BJ (cell line): Measurements from ENCODE around the gene FAM20B. TPM values are rescaled to one million over a fixed set of nuclear protein-coding genes. Genes with fewer than 3 reads are reported as not detected.

Experiments used
- CTCF ChIA-PET: fragments of 350-600 bp; formaldehyde crosslinking; extraction: SDS; loops from one replicate; lab custom pipeline; 2021; ENCODE audit warnings: antibody characterized with exemption, inconsistent platforms; lab: Yijun Ruan, JAX
- POLR2A ChIA-PET: fragments of 300-600 bp; sonication (Branson Sonifier 250); formaldehyde crosslinking; extraction: SDS; loops from one replicate; lab custom pipeline; 2021; ENCODE audit warnings: antibody characterized with exemption; lab: Charles Lee
- DNase-seq: peaks from one replicate; pipeline ENCODE4 v3.0.0-alpha.2; 2011; ENCODE audit warnings: low read depth
- H3K27me3 ChIP-seq: 2 replicates; pipeline ENCODE4 v1.6.0; 2011; ENCODE audit warnings: low read length; ENCODE audit not compliant: control insufficient read depth, insufficient read depth
- H3K36me3 ChIP-seq: 2 replicates; pipeline ENCODE4 v1.5.1; 2011; ENCODE audit warnings: low read length; ENCODE audit not compliant: control insufficient read depth, insufficient read depth
- H3K4me3 ChIP-seq: 2 replicates; pipeline ENCODE4 v1.5.1; 2011; ENCODE audit warnings: low read depth, mild to moderate bottlenecking, control low read depth, low read length
- polyA plus RNA-seq: library from polyadenylated mRNA; depleted of rRNA; stranded (reverse); fragments of >200 nt; gene quantifications from 2 replicates; pipeline ENCODE4 v1.2.3, GENCODE V29; 2011
- TF ChIP-seq, protein P1 (sequence below): IDR thresholded peaks from 2 replicates; pipeline ENCODE4 v1.5.1; 2011; ENCODE audit warnings: low read depth, mild to moderate bottlenecking, control low read depth, inconsistent platforms, low read length, moderate library complexity; ENCODE audit not compliant: insufficient read depth

FAM20B gene
- polyA plus RNA-seq, 1 experiment: 36.2 TPM

DNA sequence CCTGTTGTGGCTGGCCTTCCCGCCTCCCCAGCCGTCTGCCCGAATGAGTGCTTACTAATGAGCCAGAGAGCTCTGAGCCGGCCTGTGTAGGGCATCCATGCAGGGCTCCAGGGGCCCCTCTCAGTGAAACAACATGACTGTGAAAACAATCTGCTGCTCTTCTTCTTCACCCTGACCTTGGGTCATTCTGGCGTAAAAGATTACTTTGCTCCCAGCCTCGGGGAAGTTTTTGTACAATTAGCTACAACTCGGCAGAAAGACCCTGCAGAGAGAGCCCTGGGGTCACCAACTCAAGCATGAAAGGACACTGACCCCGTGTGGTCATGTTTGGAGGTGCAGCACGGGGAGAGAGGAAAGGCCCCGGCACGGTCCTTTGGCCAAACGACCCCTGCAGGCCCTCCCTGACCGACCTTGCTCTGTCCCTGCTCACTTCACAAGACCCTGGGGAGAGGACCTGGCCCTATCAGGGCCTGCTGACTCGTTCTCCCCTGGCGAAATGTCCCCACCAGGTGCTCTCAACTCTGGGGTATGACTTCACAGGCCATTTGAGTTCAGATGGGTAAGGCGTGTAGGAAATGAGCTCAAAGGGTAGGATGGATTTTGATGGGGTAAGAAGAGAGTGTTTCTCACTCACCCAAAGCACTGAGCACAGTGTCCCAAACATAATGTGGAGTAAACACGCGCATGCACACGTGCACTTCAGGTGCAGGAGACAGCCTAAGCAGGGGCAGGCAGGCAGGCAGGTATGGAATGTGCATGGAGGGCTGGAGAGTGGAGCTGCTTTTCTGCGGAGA, 22.9 kb upstream of the FAM20B start:
- CTCF ChIA-PET: interaction anchor here (0.6 to 17.5 kb wide), 52 partner anchors 8 to 707 kb away, joined by 3 to 375 read pairs (median 4); partner anchors contain the start of gene RALGPS2
- Histone ChIP-seq H3K4me3 (no peak overlapping the region), H3K27me3 (no peaks in the 10 kb centered on the region), H3K36me3 (no peaks in the 10 kb centered on the region)
- no peak for DNase-seq
- TF ChIP-seq, protein P1, sequence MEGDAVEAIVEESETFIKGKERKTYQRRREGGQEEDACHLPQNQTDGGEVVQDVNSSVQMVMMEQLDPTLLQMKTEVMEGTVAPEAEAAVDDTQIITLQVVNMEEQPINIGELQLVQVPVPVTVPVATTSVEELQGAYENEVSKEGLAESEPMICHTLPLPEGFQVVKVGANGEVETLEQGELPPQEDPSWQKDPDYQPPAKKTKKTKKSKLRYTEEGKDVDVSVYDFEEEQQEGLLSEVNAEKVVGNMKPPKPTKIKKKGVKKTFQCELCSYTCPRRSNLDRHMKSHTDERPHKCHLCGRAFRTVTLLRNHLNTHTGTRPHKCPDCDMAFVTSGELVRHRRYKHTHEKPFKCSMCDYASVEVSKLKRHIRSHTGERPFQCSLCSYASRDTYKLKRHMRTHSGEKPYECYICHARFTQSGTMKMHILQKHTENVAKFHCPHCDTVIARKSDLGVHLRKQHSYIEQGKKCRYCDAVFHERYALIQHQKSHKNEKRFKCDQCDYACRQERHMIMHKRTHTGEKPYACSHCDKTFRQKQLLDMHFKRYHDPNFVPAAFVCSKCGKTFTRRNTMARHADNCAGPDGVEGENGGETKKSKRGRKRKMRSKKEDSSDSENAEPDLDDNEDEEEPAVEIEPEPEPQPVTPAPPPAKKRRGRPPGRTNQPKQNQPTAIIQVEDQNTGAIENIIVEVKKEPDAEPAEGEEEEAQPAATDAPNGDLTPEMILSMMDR: peak; percentile 92
- POLR2A ChIA-PET: no interaction called here

DNA sequence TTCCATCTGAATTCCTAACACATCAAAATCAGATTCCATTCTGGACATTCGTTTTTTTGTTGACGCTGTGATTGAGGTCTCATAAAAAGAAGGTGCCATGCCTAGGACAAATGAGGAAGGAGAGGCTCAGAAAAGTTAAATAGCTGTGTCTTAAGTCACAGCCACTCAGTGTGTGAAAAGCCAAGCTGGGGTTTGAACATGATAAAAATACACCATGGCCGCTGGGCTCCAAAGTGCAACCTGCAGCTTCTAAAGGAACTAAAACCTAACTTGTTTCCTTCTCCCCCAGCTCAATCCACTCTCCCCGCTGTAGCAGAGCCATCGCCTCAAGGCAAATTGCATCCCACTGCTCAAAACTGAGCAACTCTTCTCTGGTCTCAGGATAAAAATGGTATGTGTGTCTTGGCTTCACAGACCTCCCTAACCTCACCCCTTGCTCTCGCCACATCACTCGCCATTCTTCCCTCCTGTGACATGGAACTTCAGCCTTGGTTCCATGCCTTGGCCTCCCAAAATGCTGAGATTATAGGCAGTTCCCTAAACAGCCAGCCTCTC, 22.1 kb upstream of the FAM20B start:
- Histone ChIP-seq H3K4me3 (no peak overlapping the region), H3K36me3 (no peaks in the 10 kb centered on the region), H3K27me3 (no peaks in the 10 kb centered on the region)
- ChIA-PET POLR2A (no interaction called here), CTCF (interaction anchor here (0.6 to 17.5 kb wide), 41 partner anchors 8 to 706 kb away, joined by 3 to 375 read pairs (median 5); partner anchors contain the start of gene RALGPS2)
- TF ChIP-seq, protein P1: no peak
- DNase-seq: no peak

DNA sequence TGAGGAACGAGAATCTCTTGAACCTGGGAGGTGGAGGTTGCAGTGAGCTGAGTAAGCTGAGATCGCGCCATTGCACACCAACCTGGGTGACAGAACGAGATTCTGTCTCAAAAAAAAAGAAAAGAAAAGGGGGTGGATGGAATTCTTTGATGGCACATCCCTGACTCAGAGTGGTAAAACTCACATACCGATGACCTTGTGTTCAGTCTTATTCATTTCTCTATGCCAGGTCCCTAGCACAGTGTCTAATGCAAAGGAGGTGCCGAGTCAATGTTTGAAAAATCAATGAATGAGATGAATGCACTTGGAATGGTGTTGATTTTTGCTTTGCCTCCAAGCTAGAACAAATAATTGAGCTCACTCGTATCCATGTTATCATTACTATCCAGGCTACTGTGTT, 18.5 kb upstream of the FAM20B start:
- no peak overlapping the region for H3K4me3 ChIP-seq
- ChIA-PET CTCF (interaction anchor here (0.9 to 17.5 kb wide), 4 partner anchors 234 to 707 kb away, joined by 3 to 375 read pairs (median 3); no protein-coding TSS in a partner anchor), POLR2A (no interaction called here)
- H3K36me3 ChIP-seq: no peaks in the 10 kb centered on the region
- DNase-seq: no peak
- H3K27me3 ChIP-seq: no peaks in the 10 kb centered on the region
- TF ChIP-seq, protein P1: no peak

DNA sequence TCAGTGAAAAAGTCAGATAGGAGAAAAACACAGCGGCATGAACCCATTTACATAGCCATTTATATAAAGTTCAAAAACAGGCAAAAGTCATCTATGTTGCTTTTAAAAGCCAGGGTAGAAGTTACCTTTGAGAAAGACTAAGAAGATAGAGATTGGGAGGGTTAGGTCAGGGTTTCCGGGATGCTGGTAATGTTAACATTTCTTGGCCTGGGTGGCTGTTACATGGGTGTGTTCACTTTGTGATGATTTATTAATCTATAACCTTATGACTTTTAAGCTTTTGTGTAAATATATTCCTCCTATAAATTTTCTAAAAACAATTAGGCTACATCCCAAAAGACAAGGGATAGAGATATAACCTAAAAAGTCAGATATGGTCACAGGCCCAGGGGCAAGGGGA, 15.0 kb upstream of the FAM20B start:
- no peak overlapping the region for H3K4me3 ChIP-seq
- TF ChIP-seq, protein P1: no peak
- H3K27me3 ChIP-seq: no peaks in the 10 kb centered on the region
- no peaks in the 10 kb centered on the region for H3K36me3 ChIP-seq
- no peak for DNase-seq
- POLR2A ChIA-PET: no interaction called here
- CTCF ChIA-PET: interaction anchor here (0.8 to 17.5 kb wide), 2 partner anchors 8 to 474 kb away, joined by 4 to 375 read pairs; no protein-coding TSS in a partner anchor

DNA sequence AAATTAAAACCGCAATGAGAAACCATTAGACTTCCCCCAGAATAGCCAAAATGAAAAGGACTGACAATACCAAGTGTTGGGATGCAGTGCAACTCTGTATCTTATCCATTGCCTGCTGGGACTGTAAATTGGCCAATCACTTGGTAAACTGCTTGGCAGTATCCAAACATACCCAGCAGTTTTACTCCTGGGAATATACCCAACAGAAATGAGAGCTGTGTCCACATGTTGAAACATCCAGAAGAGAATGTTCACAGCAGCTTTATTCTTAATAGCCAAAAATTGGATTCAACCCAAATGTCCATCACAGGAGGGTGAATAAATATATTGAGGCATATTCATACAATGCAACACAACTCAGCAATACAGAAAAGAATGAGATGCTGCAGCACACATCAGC, 13.7 kb upstream of the FAM20B start:
- no peak for DNase-seq
- Histone ChIP-seq H3K36me3 (no peaks in the 10 kb centered on the region), H3K27me3 (no peaks in the 10 kb centered on the region), H3K4me3 (no peak overlapping the region)
- POLR2A ChIA-PET: no interaction called here
- CTCF ChIA-PET: interaction anchor here (1.4 to 17.5 kb wide), 2 partner anchors 9 to 475 kb away, joined by 5 to 375 read pairs; no protein-coding TSS in a partner anchor
- TF ChIP-seq, protein P1: no peak
